Parathyroid adenoma (tissue), 2 donors: ENCODE measurements around the gene DNAJB13.

ENCODE experiments used
- H2AFZ ChIP-seq: fragments of 300-600 bp; sonication (generic); one replicate; pipeline ENCODE4 v1.7.0; 2017; ENCODE audit warnings: antibody characterized with exemption, mild to moderate bottlenecking
- H3K27ac ChIP-seq: fragments of 300-600 bp; sonication (generic); one replicate; pipeline ENCODE4 v1.7.0; 2017
- H3K27me3 ChIP-seq: fragments of 300-600 bp; sonication (generic); one replicate; pipeline ENCODE4 v1.7.0; 2017; ENCODE audit warnings: low read length; ENCODE audit not compliant: control insufficient read depth, insufficient read depth
- H3K36me3 ChIP-seq: fragments of 300-600 bp; sonication (generic); one replicate; pipeline ENCODE4 v1.7.0; 2017; ENCODE audit warnings: low read length; ENCODE audit not compliant: control insufficient read depth, insufficient read depth
- H3K4me1 ChIP-seq: fragments of 300-600 bp; sonication (generic); one replicate; pipeline ENCODE4 v1.7.0; 2017; ENCODE audit warnings: control low read depth
- H3K4me2 ChIP-seq: fragments of 300-600 bp; sonication (generic); one replicate; pipeline ENCODE4 v1.7.0; 2017; ENCODE audit warnings: low read length
- H3K4me3 ChIP-seq: fragments of 300-600 bp; sonication (generic); one replicate; pipeline ENCODE4 v1.7.0; 2017; ENCODE audit warnings: low read depth, low read length
- H3K79me2 ChIP-seq: fragments of 300-600 bp; sonication (generic); one replicate; pipeline ENCODE4 v1.7.0; 2017; ENCODE audit warnings: control low read depth
- H3K9ac ChIP-seq: fragments of 300-600 bp; sonication (generic); one replicate; pipeline ENCODE4 v1.7.0; 2017; ENCODE audit warnings: mild to moderate bottlenecking
- H3K9me3 ChIP-seq: fragments of 300-600 bp; sonication (generic); one replicate; pipeline ENCODE4 v1.7.0; 2017; ENCODE audit warnings: low read length; ENCODE audit not compliant: control insufficient read depth
- CTCF ChIP-seq: fragments of 300-600 bp; sonication (generic); IDR thresholded peaks from one replicate; pipeline ENCODE4 v1.7.0; 2017; ENCODE audit warnings: antibody characterized with exemption, mild to moderate bottlenecking
- donor health status: primary hyperparathyroidism.

Gene DNAJB13

GRCh38 chr11:73957654-73958361 lies 7.0 kb downstream of the DNAJB13 start:
- Histone ChIP-seq H3K9ac (no peak overlapping the region), H3K4me2 (no peak overlapping the region), H3K27me3 (no peaks in the 10 kb centered on the region), H3K4me1 (no peaks in the 10 kb centered on the region), H3K9me3 (no peaks in the 10 kb centered on the region), H3K4me3 (no peak overlapping the region), H2AFZ (no peak overlapping the region), H3K27ac (no peak overlapping the region), H3K79me2 (no peaks in the 10 kb centered on the region), H3K36me3 (no peaks in the 10 kb centered on the region)
- TF ChIP-seq CTCF, result no peak

- no peak overlapping the region for H3K9ac ChIP-seq
- no peak overlapping the region for H3K4me3 ChIP-seq
- no peak for TF ChIP-seq CTCF
- H3K27me3 ChIP-seq, result no peaks in the 10 kb centered on the region
- H3K9me3 ChIP-seq, result no peaks in the 10 kb centered on the region
- no peak overlapping the region for H3K4me2 ChIP-seq
- no peak overlapping the region for H3K27ac ChIP-seq
- H3K79me2 ChIP-seq, result no peaks in the 10 kb centered on the region
- no peak overlapping the region for H2AFZ ChIP-seq
- H3K36me3 ChIP-seq, result no peaks in the 10 kb centered on the region
- H3K4me1 ChIP-seq, result no peaks in the 10 kb centered on the region
These were observed 7.8 kb downstream of the DNAJB13 start for GRCh38 chr11:73958521-73959141.

GRCh38 chr11:73961321-73961720 lies 10.5 kb downstream of the DNAJB13 start:
- no peak overlapping the region for H3K4me2 ChIP-seq

GRCh38 chr11:73962101-73962705 lies 11.4 kb downstream of the DNAJB13 start:
- no peak overlapping the region for H3K4me2 ChIP-seq
- H3K27ac ChIP-seq, result no peak overlapping the region
- H3K4me1 ChIP-seq, result no peaks in the 10 kb centered on the region
- no peaks in the 10 kb centered on the region for H3K79me2 ChIP-seq
- H3K36me3 ChIP-seq, result no peaks in the 10 kb centered on the region
- no peaks in the 10 kb centered on the region for H3K9me3 ChIP-seq
- no peak overlapping the region for H3K9ac ChIP-seq
- TF ChIP-seq CTCF, result no peak
- no peaks in the 10 kb centered on the region for H3K27me3 ChIP-seq
- no peak overlapping the region for H2AFZ ChIP-seq
- H3K4me3 ChIP-seq, result no peak overlapping the region

More at GRCh38 chr11:73961321-73961720, 10.5 kb downstream of the DNAJB13 start:
- no peak overlapping the region for H3K4me3 ChIP-seq
- H3K79me2 ChIP-seq, result no peaks in the 10 kb centered on the region
- H3K4me1 ChIP-seq, result no peaks in the 10 kb centered on the region
- no peaks in the 10 kb centered on the region for H3K36me3 ChIP-seq
- no peak overlapping the region for H3K27ac ChIP-seq
- H3K27me3 ChIP-seq, result no peaks in the 10 kb centered on the region
- H2AFZ ChIP-seq, result no peak overlapping the region
- no peak overlapping the region for H3K9ac ChIP-seq
- TF ChIP-seq CTCF, result no peak
- H3K9me3 ChIP-seq, result no peaks in the 10 kb centered on the region
